Vagina (tissue), 2 donors: Measurements from ENCODE around the gene MICAL2.

Experiments
- CTCF ChIP-seq, 3 experiments: fragments of 450-650 bp in 2 of 3; fragments of 200-600 bp in 1 of 3; sonication (generic) in 1 of 3; IDR thresholded peaks; one replicate each; pipeline ENCODE4 v1.5.1; 2017 to 2019; ENCODE audit warnings: antibody characterized with exemption in 3 of 3, mild to moderate bottlenecking in 2 of 3, moderate library complexity in 2 of 3
- POLR2A ChIP-seq, 2 donors: fragments of 450-650 bp; IDR thresholded peaks; one replicate each; pipeline ENCODE4 v1.6.1; 2017; ENCODE audit warnings: antibody characterized with exemption in 2 of 2, mild to moderate bottlenecking in 2 of 2, moderate library complexity in 2 of 2

- TF ChIP-seq CTCF (IDR thresholded peaks at IDR 0.05) (no peak), POLR2A (IDR thresholded peaks at IDR 0.05) (no peak)
Measured at GRCh38 chr11:12216671-12217374, 106.4 kb downstream of the MICAL2 start.
